Activated gamma-delta T cell treated with Interleukin-2 at 50 U/mL for 16 hours (primary cell): Measurements from ENCODE around the gene HOXC9.

Source experiments
- DNase-seq: peaks from one replicate; pipeline ENCODE4 v3.0.0-alpha.2; 2020

Gene HOXC9

DNA sequence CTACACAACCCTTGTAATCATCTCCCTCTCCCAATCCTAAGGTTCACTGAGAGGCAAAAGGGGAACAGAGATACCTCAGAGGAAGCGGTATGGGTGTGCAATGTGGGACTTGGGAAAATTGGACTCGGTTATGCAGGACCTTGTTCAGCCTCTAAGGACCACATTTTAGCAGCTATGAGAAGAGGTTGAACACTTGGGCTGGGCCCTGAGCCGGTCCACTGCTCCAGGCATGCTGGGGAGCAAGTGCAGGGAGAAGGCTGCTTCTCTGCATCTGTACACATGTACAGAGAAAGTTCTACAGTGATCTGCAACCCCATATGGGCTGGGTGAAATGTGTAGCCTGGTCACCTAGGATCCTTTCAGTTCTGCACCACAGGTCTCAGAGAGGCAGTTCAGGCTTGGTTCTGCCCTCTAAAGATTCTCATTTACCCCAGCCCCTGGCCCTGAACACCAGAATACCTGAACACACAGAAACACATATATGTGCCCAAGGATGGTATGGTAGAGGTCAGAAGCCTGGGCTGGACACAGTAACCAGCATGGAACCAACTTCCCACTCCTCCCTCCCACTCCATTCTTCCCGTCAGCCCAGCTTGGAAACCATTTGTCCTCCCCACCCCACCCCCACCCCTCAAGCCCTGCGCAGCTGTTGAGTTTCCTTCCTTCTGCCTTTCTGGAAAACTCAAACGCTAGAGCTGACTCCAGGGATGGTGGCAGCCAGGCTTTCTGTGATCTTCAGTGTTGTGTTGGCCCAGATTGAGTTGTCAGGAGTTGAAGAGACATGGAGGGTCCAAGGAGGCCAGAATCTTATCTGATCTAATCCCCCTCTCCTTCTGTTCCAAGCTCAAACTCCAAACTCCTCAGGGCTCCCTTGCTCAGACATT is 43.3 kb downstream of the HOXC9 start:
- no peak for DNase-seq

GRCh38 chr12:54044425-54045103 is 44.6 kb downstream of the HOXC9 start:
- no peak for DNase-seq

GRCh38 chr12:54045401-54045800 is 45.4 kb downstream of the HOXC9 start:
- DNase-seq = no peak

GRCh38 chr12:54045868-54046521 is 46.0 kb downstream of the HOXC9 start:
- no peak for DNase-seq

GRCh38 chr12:54046809-54047159 is 46.8 kb downstream of the HOXC9 start:
- no peak for DNase-seq

DNA sequence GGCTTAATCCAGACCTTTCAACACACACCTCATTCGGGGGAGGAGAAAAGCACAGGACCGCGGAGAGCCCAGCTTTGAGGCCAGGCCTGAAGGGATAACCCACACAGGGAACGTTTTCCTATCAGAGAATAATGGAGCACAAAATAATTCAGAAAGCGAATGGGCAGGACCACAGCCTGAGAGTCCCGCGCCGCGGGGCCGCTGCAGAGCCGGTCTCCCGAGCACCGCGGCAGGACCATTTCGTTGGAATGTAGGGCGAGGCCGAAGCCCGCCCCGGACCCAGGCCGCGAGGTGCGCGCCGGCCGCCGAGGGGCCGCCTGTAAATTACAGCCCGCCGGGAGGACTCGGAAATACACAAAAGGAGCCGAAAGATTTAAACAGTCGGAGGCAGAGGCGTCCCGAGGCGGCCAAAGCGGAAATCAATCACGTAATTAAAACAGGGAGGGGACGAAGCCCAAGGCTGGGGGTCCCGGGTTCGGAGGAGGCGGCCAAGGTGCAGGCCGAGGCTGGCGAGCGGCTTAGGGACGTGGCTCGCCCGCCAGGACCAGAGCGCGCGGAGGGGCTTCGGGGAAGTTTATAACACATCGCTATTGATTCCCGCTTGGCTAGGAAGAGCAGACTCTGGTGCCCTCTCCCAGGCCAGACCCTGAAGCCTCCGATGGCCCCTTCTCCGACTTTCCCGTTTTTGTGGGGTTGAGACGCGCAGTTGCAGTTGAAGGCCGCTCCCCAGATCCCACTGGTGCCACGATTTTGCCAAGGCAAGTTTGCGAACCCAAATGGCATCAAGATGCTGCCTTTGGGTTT is 47.4 kb downstream of the HOXC9 start:
- DNase-seq = no peak

DNA sequence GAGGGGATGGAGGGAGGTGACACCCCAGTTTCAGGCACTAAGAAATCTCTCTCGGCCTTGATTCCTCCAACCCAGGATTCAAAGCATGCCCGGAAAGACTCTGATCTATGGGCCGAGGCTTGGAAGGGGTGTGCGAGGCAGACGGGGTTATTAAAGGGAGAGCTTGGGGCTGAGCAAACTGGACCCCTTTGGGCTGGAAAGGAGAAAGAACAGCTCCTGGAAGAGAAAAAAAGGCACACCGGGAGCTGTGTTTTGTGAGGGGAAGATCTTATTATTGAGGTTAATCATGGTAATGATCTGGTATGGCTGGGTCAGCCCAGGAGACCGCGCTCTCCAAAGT is 48.0 kb downstream of the HOXC9 start:
- no peak for DNase-seq

GRCh38 chr12:54048406-54049093 is 48.6 kb downstream of the HOXC9 start:
- no peak for DNase-seq

- no peak for DNase-seq
These were observed 49.1 kb downstream of the HOXC9 start for GRCh38 chr12:54049108-54049507.

DNA sequence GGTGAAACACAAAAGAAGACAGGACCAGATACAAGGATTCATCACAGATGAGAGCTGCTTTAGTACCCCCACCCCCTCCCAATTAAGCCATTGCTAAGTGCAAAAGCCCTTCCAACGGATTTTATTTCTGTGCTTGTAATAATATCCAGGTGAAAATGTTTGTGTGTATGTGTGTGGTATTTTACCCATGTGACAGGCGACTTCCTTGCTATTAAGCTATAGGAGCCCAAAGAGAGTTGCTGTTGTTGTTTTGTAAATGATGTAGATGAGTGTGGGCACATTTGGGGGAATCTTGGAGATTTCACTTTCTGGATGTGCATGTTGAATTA is 50.5 kb downstream of the HOXC9 start:
- no peak for DNase-seq

- no peak for DNase-seq
These were observed 51.3 kb downstream of the HOXC9 start for GRCh38 chr12:54051026-54051842.

DNA sequence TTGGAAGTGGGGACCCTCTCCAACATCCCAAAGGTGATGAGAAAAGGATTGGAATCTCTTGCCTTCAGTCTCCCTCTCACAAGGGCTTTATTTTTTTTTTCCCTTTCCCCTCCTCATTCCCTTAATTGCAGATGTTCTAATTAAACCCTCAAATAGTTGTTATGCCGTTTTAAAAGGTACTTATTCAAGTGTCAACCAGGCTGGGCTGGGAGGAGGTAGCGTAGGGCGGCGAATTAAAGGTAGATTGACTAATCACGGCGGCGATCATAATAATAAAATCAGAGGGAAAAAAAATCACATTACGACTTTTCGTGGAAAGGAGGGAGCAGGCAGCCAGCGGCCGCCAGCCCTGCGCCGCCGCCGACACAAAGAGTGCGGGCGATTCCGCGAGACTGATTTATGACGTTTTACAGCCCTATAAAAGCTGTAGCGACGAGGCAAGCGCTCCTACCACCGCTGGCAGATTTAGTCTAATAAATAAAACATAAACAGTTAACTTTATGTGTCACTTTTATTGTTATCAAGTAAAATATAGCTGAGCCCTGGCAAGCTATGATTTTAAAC is 52.0 kb downstream of the HOXC9 start:
- DNase-seq = no peak

DNA sequence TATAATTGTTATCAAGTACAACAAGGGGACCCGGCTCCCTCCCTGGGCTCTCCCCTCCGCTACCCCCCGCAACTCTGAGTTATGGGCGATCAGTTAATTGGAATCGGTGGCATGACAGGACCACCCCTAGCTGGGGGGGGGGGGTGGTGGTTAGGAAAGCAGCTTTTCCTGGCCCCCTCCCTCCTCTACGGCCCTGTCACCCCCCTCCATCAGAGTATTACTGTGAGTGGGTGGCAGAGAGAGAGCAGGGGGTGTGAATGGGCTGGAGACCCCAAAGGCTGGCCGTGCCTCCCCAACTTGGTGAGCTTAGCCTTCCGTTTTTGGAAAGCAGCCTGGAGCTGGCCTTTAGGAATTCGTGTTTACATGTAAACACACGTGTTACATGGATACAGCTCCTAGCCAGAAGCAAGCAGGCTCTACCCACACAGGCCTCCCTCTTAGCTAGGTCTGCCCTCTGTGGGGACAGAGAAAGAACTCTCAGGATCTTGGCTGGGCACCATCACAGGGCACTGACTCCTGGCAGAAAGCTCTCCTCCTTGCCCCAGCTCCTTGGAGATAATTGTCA is 52.6 kb downstream of the HOXC9 start:
- no peak for DNase-seq
